MCF 10A (cell line): Measurements from ENCODE around the gene NFIL3. TPM values are rescaled to one million over a fixed set of nuclear protein-coding genes. Genes with fewer than 3 reads are reported as not detected.
"Not testable (repeated sequence)": the region's sequence is repeated elsewhere in the genome, so short reads cannot be mapped to it uniquely, and the experiment has no call there.

Experiments used
- BruUV-seq: library from RNA; stranded (reverse); fragments of 400-500 nt; replicated peaks from 2 replicates; lab custom pipeline; 2021; lab: Mats Ljungman, UMichigan
- CTCF ChIA-PET: fragments of 300-600 bp; sonication (Branson Sonifier 250); formaldehyde crosslinking; extraction: SDS; loops from one replicate; lab custom pipeline; 2021; ENCODE audit warnings: antibody characterized with exemption, inconsistent platforms; lab: Yijun Ruan, JAX
- POLR2A ChIA-PET: fragments of 300-600, 350-650 bp; sonication (Branson Sonifier 250); formaldehyde crosslinking; extraction: SDS; loops from one replicate; lab custom pipeline; 2020; ENCODE audit warnings: antibody characterized with exemption, inconsistent platforms; lab: Yijun Ruan, JAX
- DNase-seq: peaks from one replicate; pipeline ENCODE4 v3.0.0-alpha.2; 2018; ENCODE audit not compliant: unreplicated experiment
- H3K27ac Mint-ChIP-seq: one replicate; pipeline ENCODE4 v1.8.0; 2022; ENCODE audit warnings: mild to moderate bottlenecking, low read depth, mixed read lengths; ENCODE audit not compliant: unreplicated experiment
- H3K27me3 Mint-ChIP-seq: one replicate; pipeline ENCODE4 v1.8.0; 2022; ENCODE audit warnings: mixed read lengths; ENCODE audit not compliant: insufficient read depth, unreplicated experiment
- H3K36me3 Mint-ChIP-seq: one replicate; pipeline ENCODE4 v1.8.0; 2022; ENCODE audit warnings: mild to moderate bottlenecking, moderate library complexity, mixed read lengths; ENCODE audit not compliant: insufficient read depth, unreplicated experiment
- H3K4me1 Mint-ChIP-seq: one replicate; pipeline ENCODE4 v1.8.0; 2022; ENCODE audit warnings: mixed read lengths; ENCODE audit not compliant: insufficient read depth, unreplicated experiment
- H3K4me3 Mint-ChIP-seq: one replicate; pipeline ENCODE4 v1.8.0; 2022; ENCODE audit warnings: mild to moderate bottlenecking, moderate library complexity, mixed read lengths; ENCODE audit not compliant: unreplicated experiment
- H3K9me3 Mint-ChIP-seq: one replicate; pipeline ENCODE4 v1.8.0; 2022; ENCODE audit warnings: mixed read lengths; ENCODE audit not compliant: unreplicated experiment
- intact Hi-C: fragments of 100-400 bp; cut with micrococcal nuclease; formaldehyde crosslinking; loops from 2 replicates; pipeline ENCODE4 v1.14.1; 2022
- total RNA-seq: library from RNA; stranded (reverse); gene quantifications from 2 replicates; pipeline ENCODE4 v1.2.3, GENCODE V29; 2022
- TF ChIP-seq, protein P1 (sequence below): fragments of 200-600 bp; IDR thresholded peaks from one replicate; pipeline ENCODE4 v1.8.0; 2022; ENCODE audit warnings: antibody characterized with exemption, mild to moderate bottlenecking; ENCODE audit not compliant: unreplicated experiment

Gene NFIL3
- total RNA-seq, 1 experiment from 2014 or later: 76.8 TPM

DNA sequence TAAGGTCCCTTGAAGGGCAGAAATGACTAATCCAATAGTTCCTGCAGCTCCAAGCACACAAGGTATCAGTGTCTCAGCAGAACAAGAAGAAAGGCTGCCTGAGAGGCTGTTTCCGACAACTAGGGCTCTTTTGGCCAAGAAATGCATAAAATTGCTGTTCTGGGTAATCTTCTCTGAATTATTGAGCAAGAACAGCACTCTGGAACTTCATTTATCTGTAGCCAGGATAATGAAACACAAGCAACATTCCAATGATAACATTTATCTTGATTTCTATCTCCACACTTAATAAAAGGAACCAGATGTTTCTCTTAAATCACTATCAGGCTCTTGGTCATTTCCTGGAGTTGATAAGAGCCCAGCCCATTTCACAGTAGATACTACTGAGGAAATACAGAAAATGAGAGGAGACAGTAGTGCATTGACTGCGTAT, 44.9 kb downstream of the NFIL3 start:
- ChIA-PET CTCF (no interaction called here), POLR2A (interaction anchor here (0.6 to 1.2 kb wide), 3 partner anchors 9 to 31 kb away, joined by 3 read pairs; no protein-coding TSS in a partner anchor)
- Mint-ChIP-seq H3K36me3 (no peaks in the 10 kb centered on the region), H3K9me3 (no peaks in the 10 kb centered on the region), H3K27me3 (no peaks in the 10 kb centered on the region), H3K4me3 (no peak overlapping the region), H3K27ac (no peak overlapping the region), H3K4me1 (no peaks in the 10 kb centered on the region)
- TF ChIP-seq, protein P1, sequence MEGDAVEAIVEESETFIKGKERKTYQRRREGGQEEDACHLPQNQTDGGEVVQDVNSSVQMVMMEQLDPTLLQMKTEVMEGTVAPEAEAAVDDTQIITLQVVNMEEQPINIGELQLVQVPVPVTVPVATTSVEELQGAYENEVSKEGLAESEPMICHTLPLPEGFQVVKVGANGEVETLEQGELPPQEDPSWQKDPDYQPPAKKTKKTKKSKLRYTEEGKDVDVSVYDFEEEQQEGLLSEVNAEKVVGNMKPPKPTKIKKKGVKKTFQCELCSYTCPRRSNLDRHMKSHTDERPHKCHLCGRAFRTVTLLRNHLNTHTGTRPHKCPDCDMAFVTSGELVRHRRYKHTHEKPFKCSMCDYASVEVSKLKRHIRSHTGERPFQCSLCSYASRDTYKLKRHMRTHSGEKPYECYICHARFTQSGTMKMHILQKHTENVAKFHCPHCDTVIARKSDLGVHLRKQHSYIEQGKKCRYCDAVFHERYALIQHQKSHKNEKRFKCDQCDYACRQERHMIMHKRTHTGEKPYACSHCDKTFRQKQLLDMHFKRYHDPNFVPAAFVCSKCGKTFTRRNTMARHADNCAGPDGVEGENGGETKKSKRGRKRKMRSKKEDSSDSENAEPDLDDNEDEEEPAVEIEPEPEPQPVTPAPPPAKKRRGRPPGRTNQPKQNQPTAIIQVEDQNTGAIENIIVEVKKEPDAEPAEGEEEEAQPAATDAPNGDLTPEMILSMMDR: no peak
- DNase-seq: no peak
- no TSS peak for BruUV-seq
- intact Hi-C loops: no loop called here

DNA sequence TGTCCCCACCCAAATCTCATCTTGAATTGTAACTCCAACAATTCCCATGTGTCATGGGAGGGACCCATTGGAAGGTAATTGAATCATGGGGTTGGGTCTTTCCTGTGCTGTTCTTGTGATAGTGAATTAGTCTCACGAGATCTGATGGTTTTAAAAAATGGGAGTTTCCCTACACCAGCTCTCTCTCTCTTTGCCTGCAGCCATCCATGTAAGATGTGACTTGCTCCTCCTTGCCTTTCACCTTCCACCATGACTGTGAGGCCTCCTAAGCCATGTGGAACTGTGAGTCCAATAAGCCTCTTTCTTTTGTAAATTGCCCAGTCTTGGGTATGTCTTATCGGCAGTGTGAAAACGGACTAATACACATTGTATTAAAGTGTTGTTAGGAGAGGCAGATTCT, 45.6 kb downstream of the NFIL3 start:
- intact Hi-C loops, H3K4me1 Mint-ChIP-seq, H3K36me3 Mint-ChIP-seq, DNase-seq, H3K4me3 Mint-ChIP-seq, H3K9me3 Mint-ChIP-seq, CTCF ChIA-PET, H3K27me3 Mint-ChIP-seq, H3K27ac Mint-ChIP-seq, BruUV-seq: not testable (repeated sequence)
- POLR2A ChIA-PET: interaction anchor here (0.6 to 1.2 kb wide), 3 partner anchors 10 to 31 kb away, joined by 3 read pairs; no protein-coding TSS in a partner anchor

DNA sequence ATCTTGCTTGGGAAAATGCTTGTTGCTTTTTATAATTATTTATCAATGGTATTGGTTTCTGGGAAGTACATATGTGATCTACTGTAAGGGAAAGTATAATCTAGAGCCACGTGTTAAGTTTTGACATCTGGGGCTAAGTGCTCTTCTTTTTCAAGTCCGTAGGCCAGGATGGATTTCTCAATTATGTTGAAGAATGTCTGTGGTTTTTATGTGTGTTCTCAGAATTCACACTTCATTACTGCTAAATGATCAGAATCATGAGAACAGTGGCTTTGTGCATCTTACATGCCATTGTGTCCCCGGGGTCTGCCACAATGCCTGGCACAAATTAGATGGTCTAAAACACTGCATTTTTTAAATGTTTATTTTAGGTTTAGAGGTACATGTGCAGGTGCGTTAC, 47.4 kb downstream of the NFIL3 start:
- ChIA-PET CTCF (no interaction called here), POLR2A (no interaction called here)
- BruUV-seq: no TSS peak
- DNase-seq: no peak
- Mint-ChIP-seq H3K9me3 (no peaks in the 10 kb centered on the region), H3K4me3 (no peak overlapping the region), H3K27ac (no peak overlapping the region), H3K4me1 (no peaks in the 10 kb centered on the region), H3K36me3 (no peaks in the 10 kb centered on the region), H3K27me3 (no peaks in the 10 kb centered on the region)
- intact Hi-C loops: no loop called here
- TF ChIP-seq, protein P1: no peak

DNA sequence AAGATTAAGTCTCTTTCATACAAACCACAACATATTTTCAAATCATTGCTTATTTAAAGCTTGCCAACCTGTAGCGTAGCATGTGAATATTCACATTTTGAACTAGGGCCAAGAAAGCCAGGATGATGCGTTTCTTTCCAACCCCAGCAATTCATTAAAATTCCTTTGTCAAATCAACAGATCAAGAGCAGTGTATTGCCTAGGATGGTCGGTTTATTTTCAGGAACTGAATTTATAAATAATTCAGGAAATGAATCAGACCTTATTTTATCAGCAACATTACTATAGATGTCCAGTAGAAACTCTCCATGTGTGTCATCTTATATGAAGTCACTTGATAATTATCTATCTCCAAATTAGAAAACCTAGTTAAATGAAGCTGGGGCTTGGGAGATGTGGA, 48.7 kb downstream of the NFIL3 start:
- TF ChIP-seq, protein P1: no peak
- Mint-ChIP-seq H3K4me3 (no peak overlapping the region), H3K4me1 (no peaks in the 10 kb centered on the region), H3K9me3 (no peaks in the 10 kb centered on the region), H3K36me3 (no peaks in the 10 kb centered on the region), H3K27me3 (no peaks in the 10 kb centered on the region), H3K27ac (no peak overlapping the region)
- intact Hi-C loops: no loop called here
- no TSS peak for BruUV-seq
- CTCF ChIA-PET: interaction anchor here (0.6 to 0.9 kb wide), 2 partner anchors 352 to 456 kb away, joined by 3 read pairs; no protein-coding TSS in a partner anchor
- POLR2A ChIA-PET: no interaction called here
- no peak for DNase-seq

DNA sequence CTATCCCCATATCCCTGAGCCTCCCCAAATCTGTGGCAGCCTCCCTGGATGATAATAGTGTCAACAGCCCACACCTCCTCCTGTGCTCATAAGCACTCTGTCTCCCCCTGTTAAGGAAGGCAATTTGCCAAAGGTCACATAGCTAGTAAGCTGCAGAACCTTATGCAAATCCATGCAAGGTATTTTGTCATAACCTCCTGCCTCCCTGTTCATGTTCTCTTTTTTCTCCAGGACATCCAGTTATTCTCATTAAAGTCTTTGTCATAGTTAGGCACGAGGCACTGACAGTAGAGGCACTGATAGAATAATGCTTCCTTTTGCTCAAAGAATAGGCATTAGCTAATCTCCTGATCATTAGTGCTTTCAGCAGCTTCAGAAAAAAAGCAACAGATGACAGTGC, 51.7 kb downstream of the NFIL3 start:
- Mint-ChIP-seq H3K36me3 (no peaks in the 10 kb centered on the region), H3K4me1 (no peaks in the 10 kb centered on the region), H3K9me3 (no peaks in the 10 kb centered on the region), H3K27me3 (no peaks in the 10 kb centered on the region), H3K27ac (no peak overlapping the region), H3K4me3 (no peak overlapping the region)
- BruUV-seq: no TSS peak
- TF ChIP-seq, protein P1: no peak
- intact Hi-C loops: no loop called here
- ChIA-PET CTCF (interaction anchor here (1.1 to 1.6 kb wide), 2 partner anchors 13 to 55 kb away, joined by 3 to 4 read pairs; no protein-coding TSS in a partner anchor), POLR2A (no interaction called here)
- no peak for DNase-seq

DNA sequence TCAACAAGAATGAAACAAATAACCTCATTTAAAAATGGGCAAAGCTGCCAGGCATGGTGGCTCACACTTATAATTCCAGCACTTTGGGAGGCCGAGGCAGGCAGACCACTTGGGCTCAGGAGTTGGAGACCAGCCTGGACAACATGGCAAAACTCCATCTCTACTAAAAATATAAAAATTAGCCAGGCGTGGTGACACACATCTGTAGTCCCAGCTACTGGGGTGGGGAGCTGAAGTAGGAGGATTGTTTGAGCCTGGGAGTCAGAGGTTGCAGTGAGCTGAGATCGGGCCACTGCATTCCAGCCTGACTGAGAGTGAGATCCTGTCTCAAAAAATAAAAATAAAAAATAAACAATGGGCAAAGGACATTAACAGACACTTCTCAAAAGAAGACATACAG, 53.6 kb downstream of the NFIL3 start:
- intact Hi-C loops, H3K27me3 Mint-ChIP-seq, H3K9me3 Mint-ChIP-seq, H3K4me3 Mint-ChIP-seq, H3K27ac Mint-ChIP-seq, DNase-seq, H3K4me1 Mint-ChIP-seq, BruUV-seq, POLR2A ChIA-PET, CTCF ChIA-PET, H3K36me3 Mint-ChIP-seq: not testable (repeated sequence)
